ENCODE results near the gene CRYBA4. TPM values are rescaled to one million over a fixed set of nuclear protein-coding genes. Genes with fewer than 3 reads are reported as not detected.

The CRYBA4 gene
- total RNA-seq, 1 experiment from 2014 or later: not detected

DNA sequence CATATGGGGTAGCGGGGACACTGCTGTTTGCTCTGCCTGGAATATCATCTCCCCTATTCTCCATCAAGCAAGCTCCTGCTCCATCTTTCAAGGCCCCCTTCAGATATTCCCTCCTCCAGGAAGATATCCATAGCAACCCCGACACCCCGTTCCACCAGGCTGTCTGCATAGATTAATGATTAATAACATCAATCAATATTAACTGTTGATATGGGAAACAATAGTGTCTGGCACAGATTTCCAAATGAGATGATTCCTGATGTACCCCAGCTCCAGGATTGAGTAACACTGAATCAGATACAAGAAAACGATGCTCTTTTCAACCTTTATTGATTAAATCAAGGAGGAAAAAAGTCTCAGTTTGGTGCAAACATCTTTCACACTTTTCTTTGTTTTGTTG lies 24.3 kb upstream of the CRYBA4 start:
- intact Hi-C loops (cut with micrococcal nuclease): no loop called here
- TF ChIP-seq, protein P1, sequence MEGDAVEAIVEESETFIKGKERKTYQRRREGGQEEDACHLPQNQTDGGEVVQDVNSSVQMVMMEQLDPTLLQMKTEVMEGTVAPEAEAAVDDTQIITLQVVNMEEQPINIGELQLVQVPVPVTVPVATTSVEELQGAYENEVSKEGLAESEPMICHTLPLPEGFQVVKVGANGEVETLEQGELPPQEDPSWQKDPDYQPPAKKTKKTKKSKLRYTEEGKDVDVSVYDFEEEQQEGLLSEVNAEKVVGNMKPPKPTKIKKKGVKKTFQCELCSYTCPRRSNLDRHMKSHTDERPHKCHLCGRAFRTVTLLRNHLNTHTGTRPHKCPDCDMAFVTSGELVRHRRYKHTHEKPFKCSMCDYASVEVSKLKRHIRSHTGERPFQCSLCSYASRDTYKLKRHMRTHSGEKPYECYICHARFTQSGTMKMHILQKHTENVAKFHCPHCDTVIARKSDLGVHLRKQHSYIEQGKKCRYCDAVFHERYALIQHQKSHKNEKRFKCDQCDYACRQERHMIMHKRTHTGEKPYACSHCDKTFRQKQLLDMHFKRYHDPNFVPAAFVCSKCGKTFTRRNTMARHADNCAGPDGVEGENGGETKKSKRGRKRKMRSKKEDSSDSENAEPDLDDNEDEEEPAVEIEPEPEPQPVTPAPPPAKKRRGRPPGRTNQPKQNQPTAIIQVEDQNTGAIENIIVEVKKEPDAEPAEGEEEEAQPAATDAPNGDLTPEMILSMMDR (IDR thresholded peaks at IDR 0.05; ENCODE audit: unreplicated experiment): no peak
- Mint-ChIP-seq H3K36me3 (ENCODE audit: insufficient read depth, unreplicated experiment) (no peaks in the 10 kb centered on the region), H3K4me1 (ENCODE audit: insufficient read depth, unreplicated experiment) (no peaks in the 10 kb centered on the region), H3K27me3 (ENCODE audit: insufficient read depth, unreplicated experiment) (peaks cover 42% of the 10 kb centered on the region), H3K4me3 (ENCODE audit: unreplicated experiment) (no peak overlapping the region), H3K27ac (ENCODE audit: low read depth, unreplicated experiment) (no peak overlapping the region), H3K9me3 (ENCODE audit: unreplicated experiment) (no peaks in the 10 kb centered on the region)
- no TSS peak for BruUV-seq (replicated peaks)
- DNase-seq (ENCODE audit: unreplicated experiment): no peak
- POLR2A ChIA-PET: no interaction called here
- CTCF ChIA-PET: interaction anchor here (0.8 kb wide), 1 partner anchor 68 kb away, joined by 3 read pairs; no protein-coding TSS in a partner anchor

DNA sequence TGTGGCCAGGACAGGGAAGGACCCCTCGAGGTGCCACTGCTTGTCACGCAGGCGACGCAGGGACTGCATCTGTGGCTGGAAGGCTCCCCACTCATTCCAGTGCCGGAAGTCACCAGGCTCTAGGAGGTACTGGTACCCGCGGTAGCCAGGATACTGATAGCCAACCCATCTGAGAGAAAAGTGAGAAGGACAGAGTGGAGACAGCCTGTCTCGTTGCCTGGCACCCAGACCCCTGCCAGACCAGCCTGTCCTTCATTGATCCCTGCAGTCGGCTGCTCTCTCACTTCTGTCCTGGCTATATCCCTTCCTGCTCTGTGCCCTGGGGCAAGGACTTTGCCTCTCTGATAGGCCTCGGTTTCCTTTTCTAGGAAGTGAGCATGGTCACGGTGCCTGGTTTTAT lies 22.3 kb upstream of the CRYBA4 start:
- ChIA-PET CTCF (no interaction called here), POLR2A (no interaction called here)
- peaks cover 42% of the 10 kb centered on the region for H3K27me3 Mint-ChIP-seq (ENCODE audit: insufficient read depth, unreplicated experiment)
- TF ChIP-seq, protein P1 (IDR thresholded peaks at IDR 0.05; ENCODE audit: unreplicated experiment): no peak
- no peak overlapping the region for H3K4me3 Mint-ChIP-seq (ENCODE audit: unreplicated experiment)
- DNase-seq (ENCODE audit: unreplicated experiment): no peak
- H3K27ac Mint-ChIP-seq (ENCODE audit: low read depth, unreplicated experiment): no peak overlapping the region
- H3K9me3 Mint-ChIP-seq (ENCODE audit: unreplicated experiment): no peaks in the 10 kb centered on the region
- no TSS peak for BruUV-seq (replicated peaks)
- intact Hi-C loops (cut with micrococcal nuclease): no loop called here
- no peaks in the 10 kb centered on the region for H3K4me1 Mint-ChIP-seq (ENCODE audit: insufficient read depth, unreplicated experiment)
- H3K36me3 Mint-ChIP-seq (ENCODE audit: insufficient read depth, unreplicated experiment): no peaks in the 10 kb centered on the region

DNA sequence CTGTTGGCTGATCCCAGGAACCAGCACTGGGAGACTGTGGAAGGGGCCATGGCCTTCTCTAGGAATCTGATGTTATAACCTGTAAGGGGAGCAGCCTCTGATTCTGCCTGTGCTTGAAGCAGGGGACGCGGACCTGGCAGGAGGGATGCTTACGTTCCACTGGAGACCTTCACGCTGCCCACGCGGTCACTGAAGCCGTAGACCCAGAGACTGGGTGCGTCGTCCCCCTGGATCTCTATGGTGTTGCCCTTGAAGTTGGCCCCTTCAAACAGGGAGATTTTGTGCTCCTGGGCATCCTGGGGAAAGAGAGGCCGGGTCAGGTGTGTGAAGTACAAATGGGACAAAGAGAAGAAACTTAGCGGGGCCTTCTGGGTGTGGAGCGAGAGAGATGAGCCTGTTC lies 20.0 kb upstream of the CRYBA4 start:
- Mint-ChIP-seq H3K4me1 (ENCODE audit: insufficient read depth, unreplicated experiment) (no peaks in the 10 kb centered on the region), H3K9me3 (ENCODE audit: unreplicated experiment) (no peaks in the 10 kb centered on the region), H3K27me3 (ENCODE audit: insufficient read depth, unreplicated experiment) (peaks cover 37% of the 10 kb centered on the region), H3K36me3 (ENCODE audit: insufficient read depth, unreplicated experiment) (no peaks in the 10 kb centered on the region), H3K27ac (ENCODE audit: low read depth, unreplicated experiment) (no peak overlapping the region), H3K4me3 (ENCODE audit: unreplicated experiment) (no peak overlapping the region)
- TF ChIP-seq, protein P1 (IDR thresholded peaks at IDR 0.05; ENCODE audit: unreplicated experiment): no peak
- DNase-seq (ENCODE audit: unreplicated experiment): no peak
- CTCF ChIA-PET: interaction anchor here (0.6 kb wide), 1 partner anchor 339 kb away, joined by 3 read pairs; no protein-coding TSS in a partner anchor
- POLR2A ChIA-PET: interaction anchor here (0.8 kb wide), 1 partner anchor 9 kb away, joined by 3 read pairs; no protein-coding TSS in a partner anchor
- intact Hi-C loops (cut with micrococcal nuclease): no loop called here
- no TSS peak for BruUV-seq (replicated peaks)

DNA sequence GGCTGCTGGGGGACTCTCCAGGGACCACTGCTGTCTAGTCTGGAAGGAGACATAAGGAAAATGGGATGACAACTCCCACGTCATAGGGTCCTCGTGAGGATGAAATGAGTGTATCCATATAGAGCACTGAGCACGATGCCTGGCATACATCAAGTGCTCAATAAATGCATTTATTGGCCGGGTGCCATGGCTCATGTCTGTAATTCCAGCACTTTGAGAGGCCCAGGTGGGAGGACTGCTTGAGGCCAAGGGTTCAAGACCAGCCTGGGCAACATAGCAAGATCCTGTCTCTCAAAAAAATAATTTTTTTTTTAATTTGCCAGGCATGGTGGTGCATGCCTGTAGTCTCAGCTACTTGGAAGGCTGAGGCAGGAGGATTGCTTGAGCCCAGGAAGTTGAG lies 19.6 kb upstream of the CRYBA4 start:
- POLR2A ChIA-PET: interaction anchor here (0.8 kb wide), 1 partner anchor 10 kb away, joined by 3 read pairs; no protein-coding TSS in a partner anchor
- H3K27me3 Mint-ChIP-seq (ENCODE audit: insufficient read depth, unreplicated experiment): peaks cover 33% of the 10 kb centered on the region
- H3K4me1 Mint-ChIP-seq (ENCODE audit: insufficient read depth, unreplicated experiment): no peaks in the 10 kb centered on the region
- DNase-seq (ENCODE audit: unreplicated experiment): no peak
- H3K27ac Mint-ChIP-seq (ENCODE audit: low read depth, unreplicated experiment): no peak overlapping the region
- TF ChIP-seq, protein P1 (IDR thresholded peaks at IDR 0.05; ENCODE audit: unreplicated experiment): no peak
- H3K9me3 Mint-ChIP-seq (ENCODE audit: unreplicated experiment): no peaks in the 10 kb centered on the region
- CTCF ChIA-PET: interaction anchor here (0.7 kb wide), 1 partner anchor 117 kb away, joined by 3 read pairs; no protein-coding TSS in a partner anchor
- no TSS peak for BruUV-seq (replicated peaks)
- H3K36me3 Mint-ChIP-seq (ENCODE audit: insufficient read depth, unreplicated experiment): no peaks in the 10 kb centered on the region
- no peak overlapping the region for H3K4me3 Mint-ChIP-seq (ENCODE audit: unreplicated experiment)
- intact Hi-C loops (cut with micrococcal nuclease): no loop called here

All from MCF 10A (cell line).